Spinal cord (tissue), 10 donors: ENCODE results near the gene SLC17A2. TPM values are rescaled to one million over a fixed set of nuclear protein-coding genes. Genes with fewer than 3 reads are reported as not detected.

ENCODE experiments used
- DNase-seq, 6 donors: peaks; one replicate each; pipeline versions ENCODE4 v3.0.0 to v3.0.0-alpha.2; 2013 to 2015; ENCODE audit warnings: low spot score in 6 of 6, low read depth in 4 of 6
- H3K27ac ChIP-seq: one replicate; pipeline ENCODE4 v1.5.1; 2013; ENCODE audit warnings: low read depth, low read length, control low read depth
- H3K27me3 ChIP-seq: one replicate; pipeline ENCODE4 v1.6.1; 2013; ENCODE audit warnings: low read length; ENCODE audit not compliant: control insufficient read depth, insufficient read depth
- H3K36me3 ChIP-seq: one replicate; pipeline ENCODE4 v1.6.1; 2013; ENCODE audit warnings: low read length; ENCODE audit not compliant: control insufficient read depth, insufficient read depth
- H3K4me1 ChIP-seq: one replicate; pipeline ENCODE4 v1.6.1; 2013; ENCODE audit warnings: low read length; ENCODE audit not compliant: control insufficient read depth, insufficient read depth
- H3K4me3 ChIP-seq: one replicate; pipeline ENCODE4 v1.5.1; 2013; ENCODE audit warnings: low read depth, low read length, control low read depth
- H3K9me3 ChIP-seq: one replicate; pipeline ENCODE4 v1.6.1; 2013; ENCODE audit warnings: low read length; ENCODE audit not compliant: control insufficient read depth, insufficient read depth
- WGBS: methylation state at CpG from one replicate; pipeline ENCODE4 v1.1.5; 2013; ENCODE audit warnings: missing lambda C conversion rate; ENCODE audit not compliant: insufficient coverage; 5-methylcytosine and 5-hydroxymethylcytosine counted together
- long read RNA-seq, 4 donors: transcript quantifications; one replicate each; lab custom pipeline, GENCODE V29; 2026
- polyA plus RNA-seq, 2 donors: library from polyadenylated mRNA; unstranded; fragments of 120-200 nt; gene quantifications; one replicate each; pipeline ENCODE4 v1.2.1, GENCODE V29; 2013; ENCODE audit not compliant: insufficient read length in 2 of 2
- total RNA-seq, 2 donors: library from RNA; depleted of rRNA in 1 of 2; stranded (reverse); fragments of 120-200 nt in 1 of 2; fragments of >200 nt in 1 of 2; gene quantifications; one replicate each; pipeline versions ENCODE4 v1.2.3 to v1.2.4, GENCODE V29; 2013 to 2014
- donor health status: healthy.

Gene SLC17A2, protein sequence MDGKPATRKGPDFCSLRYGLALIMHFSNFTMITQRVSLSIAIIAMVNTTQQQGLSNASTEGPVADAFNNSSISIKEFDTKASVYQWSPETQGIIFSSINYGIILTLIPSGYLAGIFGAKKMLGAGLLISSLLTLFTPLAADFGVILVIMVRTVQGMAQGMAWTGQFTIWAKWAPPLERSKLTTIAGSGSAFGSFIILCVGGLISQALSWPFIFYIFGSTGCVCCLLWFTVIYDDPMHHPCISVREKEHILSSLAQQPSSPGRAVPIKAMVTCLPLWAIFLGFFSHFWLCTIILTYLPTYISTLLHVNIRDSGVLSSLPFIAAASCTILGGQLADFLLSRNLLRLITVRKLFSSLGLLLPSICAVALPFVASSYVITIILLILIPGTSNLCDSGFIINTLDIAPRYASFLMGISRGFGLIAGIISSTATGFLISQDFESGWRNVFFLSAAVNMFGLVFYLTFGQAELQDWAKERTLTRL
- not detected for total RNA-seq
- polyA plus RNA-seq = not detected
- long read RNA-seq, donor 1 = 0 reads
- long read RNA-seq, donor 2 = 0 reads
- long read RNA-seq, donor 3 = 0 reads
- long read RNA-seq, donor 4, partial matches to known transcripts = 56 of 56 reads
- long read RNA-seq, donor 4, other reads (novel, unspliced or antisense) = 0 of 56 reads

DNA sequence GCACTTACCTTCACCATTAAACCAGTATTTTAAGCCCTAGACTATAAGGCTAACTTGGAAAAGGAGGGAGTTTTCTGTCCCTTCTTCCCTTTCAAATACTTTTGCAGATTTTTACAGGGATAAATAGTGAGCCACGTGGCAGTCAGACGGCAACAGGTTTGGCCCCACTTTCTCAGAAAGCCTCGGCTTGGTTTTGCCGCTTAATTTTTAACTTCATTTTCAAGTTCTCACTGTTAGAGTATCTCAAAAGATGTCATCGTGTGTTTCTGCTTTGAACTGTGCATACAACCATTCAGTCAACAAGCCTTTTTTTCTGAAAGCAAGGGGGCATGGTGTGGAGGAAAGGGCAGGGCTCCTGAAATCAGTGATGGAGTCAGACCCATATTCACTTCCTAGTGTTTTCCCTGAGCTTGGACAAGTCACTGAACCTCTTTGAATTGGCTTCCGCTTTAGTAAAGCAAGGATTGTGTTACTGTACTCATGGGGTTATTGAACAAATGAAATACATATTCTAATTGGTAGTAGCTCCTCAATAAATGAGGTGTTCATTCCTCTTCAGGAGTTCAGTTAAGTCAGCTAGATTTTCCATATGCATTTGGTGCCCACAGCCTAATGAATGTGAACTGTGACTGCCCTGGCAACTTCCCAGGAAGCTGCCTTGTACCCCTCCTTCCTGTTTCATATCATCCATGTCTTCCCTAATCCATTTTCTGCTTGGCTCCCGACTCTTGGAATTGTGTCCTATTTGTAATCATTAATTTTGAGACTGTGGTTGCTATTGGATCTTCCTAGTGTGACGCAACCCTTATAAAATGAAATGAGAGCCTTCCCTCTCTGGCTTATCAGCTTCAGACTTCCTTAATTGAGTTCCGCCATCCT lies at the start of gene SLC17A2:
TSS of gene SLC17A2 (minus strand) at position 160 of the 879 bp plus-strand sequence. CDS start 4,895 bp downstream, outside the sequence.
- H3K4me1 ChIP-seq = no peaks in the 10 kb centered on the region
- no peak within 1 kb of the TSS for H3K27ac ChIP-seq
- WGBS = 97% methylated on average over 4 of the region's 9 CpGs
- no peak for DNase-seq
- no peaks in the 10 kb centered on the region for H3K36me3 ChIP-seq
- no peak within 1 kb of the TSS for H3K4me3 ChIP-seq
- H3K27me3 ChIP-seq = no peaks in the 10 kb centered on the region
- H3K9me3 ChIP-seq = no peaks in the 10 kb centered on the region

DNA sequence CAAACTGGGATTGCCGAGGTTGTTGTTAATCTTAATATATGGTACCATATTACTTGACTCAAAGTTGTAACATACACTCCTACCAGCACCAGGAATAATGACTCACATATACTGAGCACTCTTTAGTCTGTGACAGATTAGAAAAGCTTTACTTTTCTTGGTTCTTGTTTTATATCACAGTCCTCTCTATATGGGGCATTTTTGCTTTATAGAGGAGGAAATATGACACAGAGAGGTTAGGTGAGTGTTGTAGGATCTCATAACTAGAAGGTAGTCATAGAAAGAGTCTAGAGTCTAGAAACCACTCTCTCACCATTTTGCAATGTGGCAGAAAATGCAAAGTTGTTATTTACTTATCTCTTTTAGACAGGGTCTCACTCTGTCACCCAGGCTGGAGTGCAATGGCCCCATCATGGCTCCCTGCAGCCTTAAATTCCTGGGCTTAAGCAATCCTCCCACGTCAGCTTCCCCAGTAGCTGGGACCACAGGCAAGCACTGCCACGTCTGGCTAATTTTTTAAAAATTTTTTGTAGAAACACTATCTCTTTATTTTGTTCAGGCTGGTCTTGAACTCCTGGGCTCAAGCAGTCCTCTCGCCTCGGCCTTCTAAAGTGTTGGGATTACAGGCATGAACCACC lies 45.6 kb upstream of the SLC17A2 start:
- Histone ChIP-seq H3K9me3 (no peaks in the 10 kb centered on the region), H3K4me1 (no peaks in the 10 kb centered on the region), H3K36me3 (no peaks in the 10 kb centered on the region), H3K27me3 (no peaks in the 10 kb centered on the region), H3K4me3 (no peak overlapping the region), H3K27ac (no peak overlapping the region)
- 92% methylated on average over 4 of the region's 5 CpGs for WGBS
- no peak for DNase-seq

DNA sequence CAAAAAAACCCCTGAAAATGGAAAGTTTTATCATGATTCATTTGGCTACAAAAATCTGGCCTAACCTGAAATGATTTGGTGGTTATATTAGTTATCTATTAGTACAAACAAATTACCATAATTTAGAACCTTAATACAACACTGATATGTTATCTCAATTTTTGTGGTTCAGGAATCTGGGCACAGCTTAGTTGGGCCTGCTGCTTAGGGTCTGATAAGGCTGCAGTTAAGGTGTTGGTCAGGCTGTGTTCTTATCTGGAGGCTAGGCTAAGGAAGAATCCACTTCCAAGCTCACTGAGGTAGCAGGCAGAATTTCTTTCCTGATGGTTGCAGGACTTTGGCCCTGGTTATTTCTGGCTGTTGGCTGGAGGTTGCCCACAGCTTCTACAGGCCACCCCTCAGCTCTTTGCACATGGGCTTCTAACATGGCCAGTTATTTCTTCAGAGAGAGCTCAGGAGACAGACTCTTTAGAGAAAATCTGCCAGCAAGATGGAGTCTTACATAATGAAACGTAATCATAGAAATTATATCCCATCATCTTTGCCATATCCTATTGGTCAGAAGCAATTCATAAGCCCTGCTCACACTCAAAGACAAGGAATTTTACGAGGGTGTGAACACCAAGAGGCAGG lies 43.5 kb upstream of the SLC17A2 start:
- no peaks in the 10 kb centered on the region for H3K9me3 ChIP-seq
- no peak overlapping the region for H3K27ac ChIP-seq
- DNase-seq = no peak
- H3K4me3 ChIP-seq = no peak overlapping the region
- no peaks in the 10 kb centered on the region for H3K27me3 ChIP-seq
- no peaks in the 10 kb centered on the region for H3K36me3 ChIP-seq
- H3K4me1 ChIP-seq = no peaks in the 10 kb centered on the region
- 100% methylated on average over 1 of the region's 2 CpGs for WGBS

DNA sequence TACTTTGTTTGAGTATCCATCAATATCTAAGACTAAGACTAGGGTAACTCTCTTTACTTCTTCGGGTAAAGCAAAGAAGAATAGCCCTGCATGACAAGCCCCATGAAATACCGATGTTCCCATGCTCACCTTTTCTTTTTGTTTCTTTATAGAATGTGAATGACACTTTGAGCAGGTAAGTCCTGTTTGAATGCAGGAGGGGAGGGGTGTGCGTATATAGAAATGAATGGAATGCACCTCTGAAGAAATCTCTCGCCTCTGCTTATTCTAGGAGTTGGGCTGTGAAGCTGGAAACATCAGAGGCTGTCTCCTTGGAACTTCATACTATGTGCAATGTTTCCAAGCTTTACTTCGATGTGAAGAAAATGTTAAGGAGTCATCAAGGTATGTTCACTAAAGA lies 42.4 kb upstream of the SLC17A2 start:
- Histone ChIP-seq H3K4me3 (no peak overlapping the region), H3K27me3 (no peaks in the 10 kb centered on the region), H3K9me3 (no peaks in the 10 kb centered on the region), H3K36me3 (no peaks in the 10 kb centered on the region), H3K4me1 (no peaks in the 10 kb centered on the region), H3K27ac (no peak overlapping the region)
- DNase-seq = no peak
- WGBS = 96% methylated on average over 3 of the region's 5 CpGs

DNA sequence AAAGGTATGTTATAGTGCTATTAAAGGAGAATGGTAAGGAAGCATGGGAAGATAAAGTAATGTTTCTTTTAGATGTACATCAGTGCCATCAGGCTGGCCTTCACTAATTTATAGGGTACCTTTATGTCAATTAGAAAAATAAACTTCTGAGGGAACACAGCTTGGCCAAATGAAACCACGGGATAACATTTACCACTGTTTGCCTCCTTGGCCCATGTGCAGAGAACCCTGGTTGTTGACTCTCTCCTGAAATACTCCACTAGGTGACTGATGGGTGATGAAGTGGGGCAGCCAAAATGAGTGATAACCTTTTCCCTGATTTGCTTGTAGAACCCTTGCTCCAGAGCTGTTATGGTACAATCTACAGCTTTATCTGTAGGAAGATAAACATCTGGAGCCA lies 41.6 kb upstream of the SLC17A2 start:
- WGBS = 100% methylated on average over 1 of the region's 1 CpG
- Histone ChIP-seq H3K36me3 (no peaks in the 10 kb centered on the region), H3K27ac (no peak overlapping the region)

DNA sequence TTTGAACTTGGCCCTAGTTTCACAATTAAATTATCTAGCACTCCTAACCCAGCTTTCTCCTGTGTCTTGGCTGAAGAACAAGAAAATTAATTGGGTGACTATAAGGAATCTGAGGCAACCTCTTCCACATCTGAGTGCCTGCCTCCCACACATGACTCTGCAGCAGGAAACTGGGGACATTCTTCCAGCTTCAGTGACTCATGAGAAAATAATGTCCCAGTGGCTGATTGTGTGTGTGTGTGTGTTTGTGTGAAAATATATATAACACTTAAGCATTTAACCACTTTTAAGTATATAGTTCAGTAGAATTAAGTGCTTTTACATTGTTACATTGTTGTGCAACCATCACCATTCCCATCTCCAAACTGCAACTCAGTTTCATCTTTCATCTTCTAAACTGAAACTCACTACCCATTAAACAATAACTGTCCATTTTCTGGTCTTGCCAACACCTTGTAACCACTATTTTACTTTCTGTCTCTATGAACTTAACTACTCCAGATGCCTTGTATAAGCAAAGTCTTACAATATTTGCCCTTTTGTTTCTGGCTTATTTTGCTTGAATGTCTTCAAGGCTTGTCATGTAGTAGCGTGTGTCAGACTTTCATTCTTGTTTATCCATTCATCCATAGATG lies 40.8 kb upstream of the SLC17A2 start:
- Histone ChIP-seq H3K4me1 (no peaks in the 10 kb centered on the region), H3K36me3 (no peaks in the 10 kb centered on the region), H3K27me3 (no peaks in the 10 kb centered on the region), H3K4me3 (no peak overlapping the region), H3K9me3 (no peaks in the 10 kb centered on the region), H3K27ac (no peak overlapping the region)
- DNase-seq = no peak
- WGBS = no CpG with 5 or more reads among the region's 1 CpG

More for the DNA sequence above, 41.6 kb upstream of the SLC17A2 start:
- Histone ChIP-seq H3K27me3 (no peaks in the 10 kb centered on the region), H3K4me1 (no peaks in the 10 kb centered on the region), H3K9me3 (no peaks in the 10 kb centered on the region), H3K4me3 (no peak overlapping the region)
- no peak for DNase-seq

DNA sequence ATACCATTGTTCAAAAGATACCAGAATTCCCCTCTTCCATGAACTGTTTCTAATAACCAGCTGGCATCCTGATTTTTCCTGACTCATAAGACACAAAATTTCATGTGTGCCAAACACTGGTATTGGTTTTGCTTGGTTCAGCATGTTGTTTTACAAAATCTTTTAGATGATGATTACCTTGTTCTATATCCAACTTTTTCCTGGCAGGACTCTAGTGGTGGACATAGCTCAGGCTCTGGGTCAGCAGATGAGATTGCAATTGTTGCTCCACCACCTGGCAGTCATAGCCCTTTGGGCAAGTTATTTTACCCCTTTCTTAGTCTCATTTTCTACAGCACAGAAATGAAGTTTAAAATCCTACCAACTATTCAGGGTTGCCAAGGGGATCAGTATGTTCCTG lies 38.3 kb upstream of the SLC17A2 start:
- H3K4me1 ChIP-seq = no peaks in the 10 kb centered on the region

DNA sequence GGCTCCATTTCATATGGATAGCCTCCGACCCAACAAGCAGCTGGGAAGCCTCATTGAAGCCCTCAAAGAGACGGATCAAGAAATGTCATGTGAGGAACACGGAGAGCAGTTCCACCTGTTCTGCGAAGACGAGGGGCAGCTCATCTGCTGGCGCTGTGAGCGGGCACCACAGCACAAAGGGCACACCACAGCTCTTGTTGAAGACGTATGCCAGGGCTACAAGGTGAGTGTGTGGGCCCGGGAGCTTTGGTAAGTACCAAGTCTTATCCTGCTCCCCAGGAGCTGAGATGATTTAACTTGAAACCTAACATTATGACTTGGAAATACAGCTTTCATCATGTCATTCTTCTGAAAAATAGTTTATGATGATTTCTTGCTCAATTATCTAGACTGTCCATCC lies 36.2 kb upstream of the SLC17A2 start:
- WGBS = 95% methylated on average over 7 of the region's 9 CpGs
- H3K27ac ChIP-seq = no peak overlapping the region
- H3K36me3 ChIP-seq = no peaks in the 10 kb centered on the region
- no peak overlapping the region for H3K4me3 ChIP-seq
- no peaks in the 10 kb centered on the region for H3K9me3 ChIP-seq
- no peaks in the 10 kb centered on the region for H3K27me3 ChIP-seq
- H3K4me1 ChIP-seq = no peaks in the 10 kb centered on the region
- DNase-seq = no peak

More for the DNA sequence above, 38.3 kb upstream of the SLC17A2 start:
- Histone ChIP-seq H3K9me3 (no peaks in the 10 kb centered on the region), H3K36me3 (no peaks in the 10 kb centered on the region), H3K4me3 (no peak overlapping the region), H3K27me3 (no peaks in the 10 kb centered on the region), H3K27ac (no peak overlapping the region)
- no peak for DNase-seq
